Measurements from ENCODE around the gene MAP6. TPM values are rescaled to one million over a fixed set of nuclear protein-coding genes. Genes with fewer than 3 reads are reported as not detected.

Gene MAP6
- total and polyA plus RNA-seq, 10 donors: 1.3 to 9.0 (median 2.3) TPM

DNA sequence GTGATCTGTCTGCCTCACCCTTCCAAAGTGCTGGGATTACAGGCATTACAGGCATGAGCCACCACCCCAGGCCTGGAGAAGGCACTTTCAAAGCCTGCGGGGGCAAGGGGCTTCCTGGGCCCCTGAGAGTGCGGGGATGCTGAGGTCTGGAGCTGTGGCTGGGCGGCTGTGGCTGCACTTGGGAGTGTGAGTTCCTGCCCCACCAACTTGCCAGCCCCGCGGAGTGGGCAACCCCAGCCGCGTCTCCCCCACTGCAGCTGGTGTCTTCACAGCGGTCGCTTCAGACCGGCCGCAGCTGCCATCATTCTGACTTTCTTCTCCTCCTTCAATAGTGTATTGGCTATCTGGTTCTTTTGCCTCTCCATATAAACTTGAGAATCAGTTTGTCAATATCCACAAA lies 10.7 kb upstream of the MAP6 start:
- intact Hi-C loops (cut with DNase I; ENCODE audit: low total_unique reads): no loop called here
- Histone ChIP-seq H3K27ac (no peak overlapping the region), H3K27me3 (replicated peaks in 1 of 7) (peaks cover 0 to 26% (median 0%) of the 10 kb centered on the region in 7 donors), H3K36me3 (no peaks in the 10 kb centered on the region), H3K9me3 (peaks cover 0 to 7% (median 2%) of the 10 kb centered on the region in 8 donors), H3K4me3 (no peak overlapping the region), H3K4me1 (no peaks in the 10 kb centered on the region)
- 79 to 91% (median 87%) methylated on average over 9 to 11 of the region's 11 CpGs for WGBS, 5 donors
- no peak for DNase-seq
- TF ChIP-seq POLR2A (IDR thresholded peaks at IDR 0.05) (no peak), CTCF (IDR thresholded peaks at IDR 0.05 in 8 of 11, conservative IDR thresholded peaks at IDR 0.05 in 3 of 11) (no peak), POLR2AphosphoS5 (IDR thresholded peaks at IDR 0.05) (no peak)

GRCh38 chr11:75678620-75679259 lies 9.9 kb upstream of the MAP6 start:
- peaks cover 0 to 12% (median 0%) of the 10 kb centered on the region in 8 donors for H3K9me3 ChIP-seq
- intact Hi-C loops (cut with DNase I; ENCODE audit: low total_unique reads): no loop called here
- no peak overlapping the region for H3K4me3 ChIP-seq
- peaks cover 0 to 26% (median 0%) of the 10 kb centered on the region in 7 donors for H3K27me3 ChIP-seq (replicated peaks in 1 of 7)
- H3K27ac ChIP-seq: no peak overlapping the region
- H3K4me1 ChIP-seq: no peaks in the 10 kb centered on the region
- TF ChIP-seq CTCF (IDR thresholded peaks at IDR 0.05 in 8 of 11, conservative IDR thresholded peaks at IDR 0.05 in 3 of 11) (no peak), POLR2A (IDR thresholded peaks at IDR 0.05) (no peak), POLR2AphosphoS5 (IDR thresholded peaks at IDR 0.05) (no peak)
- WGBS, 5 donors: 69 to 91% (median 77%) methylated on average over 7 to 17 of the region's 17 CpGs
- no peak for DNase-seq
- no peaks in the 10 kb centered on the region for H3K36me3 ChIP-seq

- TF ChIP-seq CTCF (IDR thresholded peaks at IDR 0.05 in 8 of 11, conservative IDR thresholded peaks at IDR 0.05 in 3 of 11): no peak
- no peak for TF ChIP-seq POLR2AphosphoS5 (IDR thresholded peaks at IDR 0.05)
- no peak for TF ChIP-seq POLR2A (IDR thresholded peaks at IDR 0.05)
- intact Hi-C loops (cut with DNase I; ENCODE audit: low total_unique reads): no loop called here
- DNase-seq: no peak
Measured at GRCh38 chr11:75677909-75678308, 9.1 kb upstream of the MAP6 start.

DNA sequence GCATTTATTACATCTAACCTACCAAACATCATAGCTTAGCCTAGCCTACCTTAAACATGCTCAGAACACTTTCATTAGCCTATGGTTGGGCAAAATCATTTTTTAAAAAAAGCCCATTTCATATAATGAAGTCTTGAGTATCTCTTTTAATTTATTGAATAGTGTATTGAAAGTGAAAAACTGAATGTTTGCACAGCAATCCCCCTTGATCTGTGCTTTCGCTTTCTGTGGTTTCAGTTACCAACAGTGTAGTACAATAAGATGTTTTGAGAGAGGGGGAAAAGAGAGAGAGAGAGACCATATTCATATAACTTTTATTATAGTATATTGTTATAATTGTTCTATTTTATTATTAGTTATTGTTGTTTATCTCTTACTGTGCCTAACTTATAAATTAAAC lies 8.4 kb upstream of the MAP6 start:
- H3K4me1 ChIP-seq: no peaks in the 10 kb centered on the region
- intact Hi-C loops (cut with DNase I; ENCODE audit: low total_unique reads): no loop called here
- no peak overlapping the region for H3K4me3 ChIP-seq
- TF ChIP-seq POLR2AphosphoS5 (IDR thresholded peaks at IDR 0.05) (no peak), CTCF (IDR thresholded peaks at IDR 0.05 in 8 of 11, conservative IDR thresholded peaks at IDR 0.05 in 3 of 11) (no peak), POLR2A (IDR thresholded peaks at IDR 0.05) (no peak)
- H3K36me3 ChIP-seq: no peaks in the 10 kb centered on the region
- H3K27me3 ChIP-seq (replicated peaks in 1 of 7): peaks cover 0 to 26% (median 0%) of the 10 kb centered on the region in 7 donors
- H3K27ac ChIP-seq: no peak overlapping the region
- WGBS, 5 donors: 63 to 88% (median 84%) methylated on average over 1 of the region's 1 CpG
- H3K9me3 ChIP-seq: peaks cover 0 to 10% (median 0%) of the 10 kb centered on the region in 8 donors
- no peak for DNase-seq

More at GRCh38 chr11:75677909-75678308, 9.1 kb upstream of the MAP6 start:
- Histone ChIP-seq H3K27me3 (replicated peaks in 1 of 7) (peaks cover 0 to 26% (median 0%) of the 10 kb centered on the region in 7 donors), H3K4me3 (no peak overlapping the region), H3K9me3 (peaks cover 0 to 14% (median 0%) of the 10 kb centered on the region in 8 donors), H3K27ac (no peak overlapping the region), H3K36me3 (no peaks in the 10 kb centered on the region), H3K4me1 (no peaks in the 10 kb centered on the region)
- WGBS, 5 donors: 83 to 91% (median 87%) methylated on average over 12 of the region's 12 CpGs

Measured in spleen (tissue), 11 donors.